HG02798 (cell line): ENCODE results near the gene GARIN3.
"Not testable (repeated sequence)": the region's sequence is repeated elsewhere in the genome, so short reads cannot be mapped to it uniquely, and the experiment has no call there.

ENCODE experiments used
- ATAC-seq: cut with Tn5 transposase; IDR thresholded peaks from one replicate; pipeline ENCODE4 v1.9.1; 2021; ENCODE audit warnings: mild to moderate bottlenecking; ENCODE audit not compliant: unreplicated experiment, poor library complexity

The GARIN3 gene

DNA sequence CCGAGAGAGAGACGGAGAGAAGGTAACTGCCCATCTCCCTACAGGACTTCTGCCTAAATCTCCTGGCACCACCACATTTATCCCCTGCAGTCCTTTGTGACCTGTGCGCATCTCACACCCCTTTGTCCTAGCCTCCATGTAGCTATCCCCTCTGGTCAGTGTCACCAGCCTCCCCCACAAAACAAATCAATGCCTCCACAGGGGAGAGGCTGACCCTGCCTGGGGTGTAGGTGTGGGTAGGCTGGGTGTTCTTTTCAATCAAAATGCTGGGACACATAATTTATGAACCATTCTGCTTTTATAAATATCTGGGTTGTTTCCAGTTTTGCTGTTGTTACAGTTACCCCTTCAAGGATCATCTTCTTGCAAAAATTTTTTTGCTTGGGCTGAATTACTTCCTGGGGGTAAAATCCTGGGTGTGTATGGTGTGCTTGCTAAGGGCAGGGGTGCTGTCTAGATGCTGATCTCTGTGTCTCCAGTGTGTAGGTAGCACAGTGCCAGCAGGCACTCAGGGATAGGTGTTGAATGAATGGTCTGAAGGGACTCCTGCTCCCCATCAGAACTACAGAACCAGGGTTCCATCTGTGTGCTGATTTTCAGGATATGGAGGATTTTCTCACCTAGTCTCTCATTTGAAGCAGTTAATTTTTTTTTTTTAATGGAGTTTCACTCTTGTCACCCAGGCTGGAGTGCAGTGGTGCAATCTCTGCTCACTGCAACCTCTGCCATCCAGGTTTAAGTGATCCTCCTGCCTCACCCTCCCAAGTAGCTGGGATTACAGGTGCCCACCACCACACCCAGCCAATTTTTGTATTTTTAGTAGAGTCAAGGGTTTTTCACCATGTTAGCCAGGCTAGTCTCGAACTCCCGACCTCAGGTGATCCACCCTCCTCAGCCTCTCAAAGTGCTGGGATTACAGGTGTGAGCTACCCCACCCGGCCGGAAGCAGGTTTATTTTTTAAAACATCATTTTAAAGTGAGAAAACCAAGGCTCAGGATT lies at the start of gene GARIN3:
GARIN3 (minus strand) TSS at position 51 of the 1,000 bp plus-strand sequence. CDS start 96 bp downstream, outside the sequence.
- no peak for ATAC-seq

DNA sequence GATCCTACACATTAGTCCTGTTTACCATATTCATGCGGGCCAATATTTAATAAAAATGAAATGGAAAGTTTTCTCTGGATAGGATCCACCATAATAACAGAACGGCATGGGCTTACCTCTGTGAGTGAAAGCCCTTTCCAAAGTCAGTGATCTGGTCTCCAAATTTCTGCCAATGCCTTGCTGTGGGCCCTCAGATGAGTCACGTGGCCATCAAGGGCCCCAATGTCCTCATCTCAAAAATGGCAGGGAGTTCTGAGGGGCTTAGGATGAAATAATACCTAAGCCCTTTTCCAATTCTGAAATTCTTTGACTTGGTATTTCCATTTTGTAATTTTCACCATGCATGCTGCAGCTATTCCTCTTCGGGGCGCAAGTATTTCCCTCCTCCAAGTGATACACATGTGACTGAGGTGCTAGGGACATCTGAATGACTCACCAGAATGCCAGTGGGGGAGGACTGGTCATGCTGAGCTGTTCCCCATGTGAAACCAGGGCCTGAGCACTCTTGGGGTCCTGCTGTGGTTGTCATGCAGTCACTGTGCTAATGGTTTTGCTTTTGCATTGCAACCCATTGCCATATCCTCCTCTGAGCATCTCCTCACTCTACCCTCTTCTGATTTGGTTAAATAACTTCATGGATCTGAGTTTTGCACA lies 49.6 kb upstream of the GARIN3 start:
- peak; percentile 22 for ATAC-seq

DNA sequence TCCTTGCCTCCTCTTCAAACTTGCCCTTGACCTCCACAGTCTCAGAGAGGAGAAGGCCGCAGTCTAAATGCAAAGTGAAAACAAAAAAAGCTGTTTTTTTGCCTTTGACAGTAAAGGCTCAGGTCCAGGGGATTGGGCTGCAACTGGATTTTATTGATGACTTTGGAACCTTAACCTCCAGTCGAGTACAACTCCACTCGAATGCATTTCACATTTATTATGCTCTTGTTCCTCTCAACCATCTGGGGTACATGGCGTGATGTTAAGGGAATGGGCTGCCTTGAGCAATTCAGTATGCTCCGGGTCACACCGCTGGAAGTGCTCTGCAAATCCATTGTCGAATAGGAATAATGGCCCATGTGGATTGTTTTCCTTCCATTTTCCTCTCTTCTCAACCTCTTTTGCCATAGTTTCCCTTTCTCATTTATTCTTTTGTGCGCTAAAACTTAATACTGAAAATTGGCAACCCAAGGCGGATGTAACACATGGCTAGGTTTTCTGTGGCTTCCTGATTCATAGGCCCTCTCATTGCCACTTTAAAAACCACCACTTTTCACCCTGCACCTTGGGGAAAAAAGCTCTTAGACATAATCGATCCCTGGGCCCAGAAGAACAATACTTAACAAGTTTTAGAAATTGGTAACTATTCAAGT lies 48.9 kb upstream of the GARIN3 start:
- peak; percentile 52 for ATAC-seq

DNA sequence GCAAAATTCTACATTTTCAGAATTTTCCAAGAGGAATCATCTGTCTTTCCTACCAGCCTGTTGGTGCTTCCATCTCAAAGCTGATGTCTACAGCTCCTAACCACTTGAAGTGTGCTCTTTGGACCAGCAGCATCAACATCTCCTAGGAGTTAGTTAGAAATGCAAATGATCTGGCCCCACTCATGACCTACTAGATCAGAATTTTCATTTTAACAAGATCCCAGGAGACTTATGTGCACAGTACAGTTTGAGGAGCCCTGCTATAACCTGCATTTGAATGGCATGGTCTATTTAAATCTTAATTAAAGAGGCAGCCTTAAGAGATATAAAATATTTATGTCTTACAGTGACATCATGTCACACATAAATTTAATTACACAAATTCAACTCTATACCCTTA lies 48.4 kb upstream of the GARIN3 start:
- ATAC-seq, result peak; percentile 25

DNA sequence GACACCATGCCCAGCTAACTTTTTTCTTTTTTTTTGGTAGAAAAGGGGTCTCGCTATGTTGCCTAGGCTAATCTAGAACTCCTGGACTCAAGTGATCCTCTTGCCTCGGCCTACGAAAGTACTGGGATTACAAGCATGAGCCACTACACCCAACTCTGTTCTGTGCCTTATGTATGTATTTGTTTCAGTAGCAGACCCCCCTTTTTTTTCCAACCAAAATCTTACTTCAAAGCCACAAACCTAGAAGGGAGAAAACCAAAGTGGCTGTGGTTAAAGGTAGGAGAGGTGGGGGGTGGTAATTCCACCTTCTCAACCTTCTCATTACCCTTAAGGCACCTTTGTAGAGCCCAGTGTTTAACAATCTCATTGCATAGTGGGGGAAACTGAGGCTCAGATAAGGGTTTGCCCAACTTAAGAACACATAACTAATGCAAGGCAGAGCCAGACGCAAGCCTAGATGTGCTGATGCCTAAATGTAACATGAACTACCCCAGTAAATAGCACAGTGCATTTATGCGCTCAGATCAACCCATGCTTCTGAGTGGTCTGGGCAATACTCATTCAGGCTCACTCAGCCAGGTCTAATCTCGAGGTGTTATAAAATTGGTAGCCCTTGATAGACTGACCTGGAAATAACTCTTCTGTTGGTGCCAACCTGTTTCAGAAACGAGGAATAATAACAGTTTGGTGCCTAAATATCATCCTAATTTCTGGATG lies 47.6 kb upstream of the GARIN3 start:
- ATAC-seq, result no peak

DNA sequence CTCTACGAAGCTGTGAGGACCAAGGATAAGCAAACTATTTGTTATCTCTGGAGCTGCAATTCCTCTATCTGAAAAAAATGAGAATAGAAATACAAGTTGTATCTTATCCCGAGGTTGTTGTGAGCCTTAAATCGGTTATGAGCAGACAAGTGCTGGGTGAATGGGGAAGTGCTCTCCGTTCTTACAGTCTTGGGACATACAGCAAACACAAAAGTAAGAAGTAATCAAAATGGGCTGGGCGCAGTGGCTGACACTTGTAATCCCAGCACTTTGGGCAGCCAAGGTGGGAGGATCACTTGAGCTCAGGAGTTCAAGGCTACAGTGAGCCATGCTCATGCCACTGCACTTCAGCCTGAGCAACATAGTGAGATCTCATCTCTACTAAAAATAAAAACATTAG lies 46.2 kb upstream of the GARIN3 start:
- ATAC-seq, result no peak

DNA sequence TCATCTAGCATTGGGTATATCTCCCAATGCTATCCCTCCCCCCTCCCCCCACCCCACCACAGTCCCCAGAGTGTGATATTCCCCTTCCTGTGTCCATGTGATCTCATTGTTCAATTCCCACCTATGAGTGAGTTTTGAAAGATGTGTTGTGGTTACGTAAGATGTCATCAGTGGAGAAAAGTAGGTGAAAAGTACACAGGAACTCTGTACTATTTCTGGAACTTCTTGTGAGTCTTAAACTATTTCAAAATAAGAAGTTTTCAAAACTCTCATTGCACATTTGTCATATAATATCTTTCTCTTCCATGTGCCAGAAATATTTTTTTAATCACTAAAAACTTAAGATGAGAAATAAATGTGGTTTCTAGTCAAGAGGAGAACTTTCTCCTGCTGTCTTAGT lies 44.6 kb upstream of the GARIN3 start:
- ATAC-seq, result not testable (repeated sequence)

DNA sequence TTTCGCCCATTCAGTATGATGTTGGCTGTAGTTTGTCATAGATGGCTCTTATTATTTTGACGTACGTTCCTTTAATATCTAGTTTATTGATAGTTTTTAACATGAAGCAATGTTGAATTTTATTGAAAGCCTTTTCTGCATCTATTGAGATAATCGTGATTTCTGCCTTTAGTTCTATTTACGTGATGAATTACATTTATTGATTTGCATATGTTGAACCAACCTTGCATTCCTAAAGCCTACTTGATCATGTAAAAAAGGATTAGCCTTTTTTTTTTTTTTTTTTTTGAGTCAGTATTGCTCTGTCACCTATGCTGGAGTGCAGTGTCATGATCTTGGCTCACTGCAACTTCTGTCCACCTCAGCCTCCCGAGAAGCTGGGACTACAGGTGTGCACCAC lies 39.6 kb upstream of the GARIN3 start:
- ATAC-seq, result no peak

DNA sequence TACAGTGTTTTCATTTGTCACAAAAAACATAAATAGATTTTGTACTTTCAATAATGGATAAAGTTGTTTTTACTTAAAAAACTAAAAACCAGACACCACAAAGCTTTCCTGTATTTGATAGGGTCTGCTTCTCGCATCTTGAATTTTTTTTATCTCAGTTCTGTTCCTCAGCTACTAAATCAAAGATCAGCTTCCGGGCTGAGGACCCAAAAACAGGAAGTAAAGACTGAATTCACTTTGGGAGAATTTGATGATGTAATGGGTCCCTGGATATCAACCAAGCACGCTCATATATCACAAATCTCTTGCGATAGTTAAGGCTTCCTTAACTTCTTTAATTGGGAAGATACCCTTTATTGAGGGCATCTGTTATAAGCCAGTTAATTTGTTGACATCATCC lies 38.7 kb upstream of the GARIN3 start:
- ATAC-seq, result no peak

DNA sequence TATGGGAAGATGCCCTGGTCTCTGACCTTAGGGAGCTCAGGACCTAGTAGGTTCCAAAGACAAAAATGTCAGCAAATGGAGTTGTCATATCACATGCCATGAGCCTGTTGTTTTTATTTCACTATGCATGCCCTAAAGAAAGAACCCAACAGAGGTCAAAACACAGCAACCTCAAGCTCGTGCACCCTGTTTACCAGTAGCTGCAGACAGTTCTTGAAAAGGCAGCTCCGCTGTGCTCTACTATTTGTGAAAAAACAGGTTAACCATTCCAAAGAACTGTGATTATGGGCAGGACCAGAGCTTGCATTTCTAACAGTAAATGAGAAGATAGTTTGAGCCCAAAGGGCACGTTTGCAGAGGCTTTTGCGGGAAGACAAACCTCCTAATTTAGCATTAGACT lies 37.4 kb upstream of the GARIN3 start:
- ATAC-seq, result no peak

DNA sequence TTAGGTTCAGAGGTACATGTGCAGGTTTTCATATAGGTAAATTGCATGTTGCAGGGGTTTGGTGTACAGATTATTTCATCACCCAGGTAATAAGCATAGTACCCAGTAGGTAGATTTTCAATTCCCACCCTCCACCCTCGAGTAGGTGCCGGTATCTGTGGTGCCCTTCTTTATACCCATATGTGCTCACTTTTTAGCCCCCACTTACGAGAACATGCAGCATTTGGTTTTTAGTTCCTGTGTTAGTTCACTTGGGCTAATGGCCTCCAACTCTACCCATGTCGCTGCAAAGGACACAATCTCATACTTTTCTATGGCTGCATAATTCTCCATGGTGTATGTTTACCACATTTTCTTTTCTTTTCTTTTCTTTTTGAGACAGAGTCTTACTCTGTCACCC lies 35.8 kb upstream of the GARIN3 start:
- ATAC-seq, result no peak

DNA sequence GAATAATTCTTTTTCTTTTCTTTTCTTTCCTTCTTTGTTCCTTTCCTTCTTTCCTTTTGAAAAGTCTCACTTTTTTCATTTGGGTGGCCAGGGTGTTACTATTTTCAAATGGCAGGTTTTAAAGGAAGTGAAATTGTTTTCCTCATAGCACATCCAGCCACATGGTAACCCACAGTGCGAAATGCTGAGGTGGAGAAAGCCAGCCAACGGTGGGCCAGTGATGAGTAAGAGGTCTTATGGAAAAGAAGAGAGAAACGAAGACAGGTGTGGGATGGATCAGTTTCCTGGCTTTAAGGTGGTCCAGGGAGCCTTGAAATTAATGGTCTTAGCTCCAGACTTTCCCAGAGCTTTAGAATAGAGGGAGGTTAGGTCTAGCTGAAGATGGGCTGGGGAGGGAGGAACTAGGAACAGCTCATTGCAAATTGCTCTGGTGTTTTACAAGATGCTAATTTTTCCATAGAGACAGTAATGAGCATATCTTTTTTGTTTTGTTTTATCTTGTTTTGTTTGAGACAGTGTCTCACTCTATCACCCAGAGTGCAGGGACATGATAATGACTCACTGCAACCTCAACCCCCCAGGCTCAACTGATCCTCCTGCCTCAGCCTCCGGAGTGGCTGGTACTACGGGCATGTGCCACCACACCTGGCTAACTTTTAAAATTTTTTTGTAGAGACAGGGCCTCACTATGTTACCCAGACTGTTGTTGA lies 32.4 kb upstream of the GARIN3 start:
- ATAC-seq, result no peak

DNA sequence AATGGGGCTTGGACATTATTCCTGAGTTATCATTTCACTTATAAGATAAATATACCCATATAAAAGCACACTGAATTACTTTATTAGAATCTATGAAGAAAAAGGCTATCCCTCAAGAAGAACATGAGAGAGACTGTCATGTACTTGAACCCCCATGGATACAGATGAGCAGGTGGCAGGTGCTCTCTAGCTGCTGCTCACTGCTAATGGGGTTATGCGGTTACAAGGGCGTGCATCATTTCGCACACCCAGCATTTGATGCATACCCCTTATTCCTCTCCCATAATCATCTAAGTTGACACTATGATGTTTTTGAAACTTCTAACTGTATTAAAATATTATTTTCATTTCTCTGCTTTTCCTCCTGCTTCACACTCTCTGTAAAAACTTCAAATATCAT lies 31.0 kb upstream of the GARIN3 start:
- no peak for ATAC-seq

DNA sequence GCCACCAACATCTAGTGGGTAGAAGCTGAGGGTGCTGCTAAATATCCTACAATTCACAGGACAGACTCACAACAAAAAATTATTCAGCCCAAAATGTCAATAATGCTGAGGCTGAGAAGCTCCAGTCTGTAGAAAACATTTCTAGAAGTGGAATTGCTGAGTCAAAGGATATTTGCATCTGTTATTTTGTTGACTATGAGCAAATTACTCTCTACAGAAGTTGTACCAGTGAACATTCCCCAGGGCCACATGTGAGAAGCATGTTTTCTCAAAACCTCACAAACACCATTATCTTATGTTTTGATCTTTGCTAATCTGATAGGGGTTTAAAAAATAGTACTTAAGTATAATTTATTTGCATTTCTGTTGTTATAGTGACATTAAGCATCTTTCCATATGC lies 30.0 kb upstream of the GARIN3 start:
- peak; percentile 48 for ATAC-seq

DNA sequence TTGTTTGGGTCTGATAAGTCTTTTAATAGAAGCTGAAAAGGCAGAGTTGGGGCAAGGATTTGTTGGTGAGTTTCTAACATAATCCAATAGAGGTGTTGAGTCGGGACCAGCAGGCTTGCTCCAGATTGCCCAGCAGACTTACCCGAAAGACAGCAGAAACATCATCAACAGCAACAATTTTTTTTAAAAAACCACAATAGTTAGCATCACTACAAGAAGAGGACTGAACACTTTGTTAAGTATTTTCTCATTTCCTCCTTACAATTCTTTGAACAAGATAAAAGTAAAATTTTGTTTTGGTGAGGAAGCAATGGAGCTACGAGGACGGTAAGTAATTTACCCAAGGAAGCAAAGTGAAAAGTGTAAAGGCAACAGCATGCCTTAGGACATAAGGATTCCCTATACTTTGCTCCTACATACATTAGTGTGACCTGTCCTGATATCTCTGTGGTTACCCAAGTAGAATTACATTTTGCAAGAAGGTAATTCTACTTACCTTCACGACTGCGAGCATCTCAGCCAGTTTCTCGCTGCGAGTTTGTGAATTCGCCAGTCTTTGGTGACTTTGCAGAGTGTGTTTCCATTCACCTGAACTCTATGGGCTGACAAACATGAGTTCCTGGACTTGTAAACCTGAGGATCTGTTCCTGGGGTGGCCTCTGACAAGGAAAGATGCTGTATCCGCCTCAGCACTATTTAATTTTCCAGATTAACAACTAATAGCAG lies 27.8 kb upstream of the GARIN3 start:
- no peak for ATAC-seq

DNA sequence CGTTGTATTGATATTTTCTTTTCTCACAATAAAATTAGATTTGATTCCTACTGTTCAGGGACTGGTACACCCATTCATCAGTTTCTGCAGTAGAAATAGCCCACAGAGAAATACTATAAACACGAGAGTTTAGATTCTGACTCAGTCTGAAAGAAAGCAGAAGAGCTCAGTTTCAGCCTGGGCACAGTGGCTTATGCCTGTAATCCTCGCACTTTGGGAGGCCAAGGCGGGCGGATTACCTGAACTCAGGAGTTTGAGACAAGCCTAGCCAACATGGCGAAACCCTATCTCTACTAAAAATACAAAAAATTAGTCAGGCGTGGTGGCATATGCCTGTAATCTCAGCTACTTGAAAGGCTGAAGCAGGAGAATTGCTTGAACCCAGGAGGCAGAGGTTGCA lies 23.2 kb upstream of the GARIN3 start:
- ATAC-seq, result peak; percentile 83

DNA sequence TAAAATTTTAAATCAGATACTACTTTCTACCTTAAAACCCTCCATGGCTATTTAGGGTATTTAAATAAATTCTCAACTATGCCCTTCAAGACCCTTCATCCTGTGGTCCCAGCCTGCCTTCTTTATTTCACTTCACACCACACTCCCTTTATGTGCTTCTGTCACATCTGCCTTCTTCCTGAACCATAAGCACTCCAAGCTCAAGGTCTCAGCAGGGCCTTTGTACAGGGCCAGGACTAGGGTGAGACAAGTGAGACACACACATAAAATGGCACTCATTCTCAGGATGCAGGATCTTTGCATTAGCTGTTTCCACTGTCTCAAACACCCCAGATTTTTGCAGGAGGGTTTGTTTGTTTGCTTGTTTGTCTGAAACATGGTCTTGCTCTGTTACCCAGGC lies 22.2 kb upstream of the GARIN3 start:
- no peak for ATAC-seq

DNA sequence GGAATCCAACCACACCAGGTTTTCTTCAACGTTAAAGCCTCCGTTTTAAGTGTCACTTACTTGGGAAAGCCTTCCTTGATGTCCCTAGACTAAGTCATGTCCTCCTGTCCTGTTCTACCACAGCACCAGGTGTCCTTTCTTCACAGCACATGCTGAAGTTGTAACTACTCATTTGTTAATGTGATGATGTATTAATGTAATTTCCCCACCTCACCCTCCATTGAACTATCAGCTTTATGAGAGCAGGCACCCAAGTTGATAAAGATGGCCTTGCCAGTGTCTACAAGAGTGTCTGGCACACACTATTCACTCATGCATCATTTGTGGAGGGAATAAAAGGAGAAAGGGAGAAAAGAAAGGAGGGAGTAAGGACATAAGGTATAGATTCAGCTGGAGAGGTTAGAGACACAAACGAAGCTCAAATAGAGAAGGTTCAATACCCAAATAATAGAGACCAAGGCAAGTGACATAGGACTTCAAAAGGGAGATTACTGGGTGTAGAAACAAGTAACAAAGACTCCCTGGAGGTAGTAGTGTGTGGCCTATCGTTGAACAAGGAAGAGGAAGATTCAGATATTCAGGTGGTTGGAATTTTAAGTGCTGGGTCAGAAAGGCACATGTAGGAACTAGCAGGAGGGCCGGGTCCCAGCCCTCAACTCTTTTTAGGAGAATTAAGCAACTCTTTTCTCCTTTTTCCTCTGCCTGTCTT lies 21.1 kb upstream of the GARIN3 start:
- no peak for ATAC-seq
